HEK293 (cell line): Measurements from ENCODE around the gene CTDSP2.

ENCODE experiments used
- FEZF1 ChIP-seq: fragments of 450-650 bp; formaldehyde crosslinking; IDR thresholded peaks from 2 replicates; pipeline ENCODE4 v1.5.1; 2016; ENCODE audit warnings: missing biosample characterization, missing genetic modification characterization
- GLI2 ChIP-seq: fragments of 450-650 bp; formaldehyde crosslinking; IDR thresholded peaks from 2 replicates; pipeline ENCODE4; 2017; ENCODE audit warnings: missing biosample characterization, missing genetic modification characterization, low read depth, borderline replicate concordance
- HOXD13 ChIP-seq: sonication (generic); formaldehyde crosslinking; IDR thresholded peaks from 2 replicates; pipeline ENCODE4 v1.8.0; 2022; ENCODE audit warnings: missing genetic modification reagents, borderline replicate concordance
- KLF10 ChIP-seq: fragments of 450-650 bp; IDR thresholded peaks from 2 replicates; pipeline ENCODE4 v1.5.1; 2018; ENCODE audit warnings: missing biosample characterization, mild to moderate bottlenecking, missing genetic modification characterization
- TRIM28 ChIP-seq: IDR thresholded peaks from 2 replicates; pipeline ENCODE4 v1.6.1; 2011; ENCODE audit warnings: low read length, control low read depth, borderline replicate concordance
- ZBTB20 ChIP-seq: fragments of 450-650 bp; formaldehyde crosslinking; IDR thresholded peaks from 2 replicates; pipeline ENCODE4 v1.5.1; 2016; ENCODE audit warnings: missing biosample characterization, missing genetic modification characterization
- ZFHX2 ChIP-seq: fragments of 450-650 bp; formaldehyde crosslinking; conservative IDR thresholded peaks from 2 replicates; pipeline ENCODE4 v1.5.1; 2016; ENCODE audit warnings: missing biosample characterization, missing genetic modification characterization
- ZNF132 ChIP-seq: fragments of 450-650 bp; formaldehyde crosslinking; IDR thresholded peaks from 2 replicates; pipeline ENCODE4 v1.5.1; 2017; ENCODE audit warnings: missing biosample characterization, missing genetic modification characterization, borderline replicate concordance
- ZNF155 ChIP-seq: fragments of 450-650 bp; formaldehyde crosslinking; IDR thresholded peaks from 2 replicates; pipeline ENCODE4 v1.5.1; 2016; ENCODE audit warnings: missing biosample characterization, missing genetic modification characterization
- ZNF23 ChIP-seq: fragments of 450-650 bp; formaldehyde crosslinking; IDR thresholded peaks from 2 replicates; pipeline ENCODE4 v1.5.1; 2016; ENCODE audit warnings: missing biosample characterization, missing genetic modification characterization, borderline replicate concordance
- ZNF324 ChIP-seq: fragments of 450-650 bp; formaldehyde crosslinking; IDR thresholded peaks from 2 replicates; pipeline ENCODE4 v1.5.1; 2016; ENCODE audit warnings: missing biosample characterization, missing genetic modification characterization
- ZNF391 ChIP-seq: fragments of 450-650 bp; formaldehyde crosslinking; IDR thresholded peaks from 2 replicates; pipeline ENCODE4 v1.5.1; 2016; ENCODE audit warnings: low read depth, missing biosample characterization, missing genetic modification characterization, borderline replicate concordance
- ZNF514 ChIP-seq: fragments of 450-650 bp; formaldehyde crosslinking; IDR thresholded peaks from 2 replicates; pipeline ENCODE4 v1.5.1; 2016; ENCODE audit warnings: missing biosample characterization, missing genetic modification characterization
- ZNF623 ChIP-seq: fragments of 450-650 bp; formaldehyde crosslinking; IDR thresholded peaks from 2 replicates; pipeline ENCODE4 v1.5.1; 2016; ENCODE audit warnings: missing biosample characterization, missing genetic modification characterization
- ZNF626 ChIP-seq: fragments of 450-650 bp; sonication (Bioruptor Pico); formaldehyde crosslinking; IDR thresholded peaks from 2 replicates; pipeline ENCODE4 v1.5.1; 2018; ENCODE audit warnings: missing biosample characterization, missing genetic modification characterization, inconsistent platforms
- ZNF664 ChIP-seq: fragments of 450-650 bp; formaldehyde crosslinking; IDR thresholded peaks from 2 replicates; pipeline ENCODE4 v1.5.1; 2016; ENCODE audit warnings: missing biosample characterization, missing genetic modification characterization
- ZNF843 ChIP-seq: fragments of 450-650 bp; formaldehyde crosslinking; IDR thresholded peaks from 2 replicates; pipeline ENCODE4 v1.5.1; 2016; ENCODE audit warnings: missing biosample characterization, missing genetic modification characterization
- ZSCAN30 ChIP-seq: fragments of 450-650 bp; IDR thresholded peaks from 2 replicates; pipeline ENCODE4 v1.5.1; 2018; ENCODE audit warnings: missing biosample characterization, mild to moderate bottlenecking, missing genetic modification characterization, moderate library complexity
- TF ChIP-seq, protein P1 (sequence below): fragments of 450-650 bp; formaldehyde crosslinking; IDR thresholded peaks from 2 replicates; pipeline ENCODE4 v1.5.1; 2017; ENCODE audit warnings: missing biosample characterization, missing genetic modification characterization
- TF ChIP-seq, protein P2 (sequence below): fragments of 450-650 bp; formaldehyde crosslinking; IDR thresholded peaks from 2 replicates; pipeline ENCODE4 v1.5.1; 2017; ENCODE audit warnings: missing biosample characterization, missing genetic modification characterization
- TF ChIP-seq, protein P3 (sequence below): fragments of 450-650 bp; formaldehyde crosslinking; IDR thresholded peaks from 2 replicates; pipeline ENCODE4 v1.5.1; 2016; ENCODE audit warnings: missing biosample characterization, missing genetic modification characterization
- TF ChIP-seq, protein P4 (sequence below): fragments of 450-650 bp; formaldehyde crosslinking; IDR thresholded peaks from 2 replicates; pipeline ENCODE4 v1.5.1; 2016; ENCODE audit warnings: missing biosample characterization, missing genetic modification characterization
- TF ChIP-seq, protein P5 (sequence below): fragments of 450-650 bp; formaldehyde crosslinking; IDR thresholded peaks from 2 replicates; pipeline ENCODE4 v1.5.1; 2016; ENCODE audit warnings: missing biosample characterization, missing genetic modification characterization
- TF ChIP-seq, protein P6 (sequence below): fragments of 450-650 bp; formaldehyde crosslinking; IDR thresholded peaks from 2 replicates; pipeline ENCODE4 v1.5.1; 2016; ENCODE audit warnings: missing biosample characterization, missing genetic modification characterization
- TF ChIP-seq, protein P7 (sequence below): fragments of 450-650 bp; formaldehyde crosslinking; IDR thresholded peaks from 2 replicates; pipeline ENCODE4 v1.5.1; 2016; ENCODE audit warnings: missing biosample characterization, missing genetic modification characterization, borderline replicate concordance

The CTDSP2 gene

DNA sequence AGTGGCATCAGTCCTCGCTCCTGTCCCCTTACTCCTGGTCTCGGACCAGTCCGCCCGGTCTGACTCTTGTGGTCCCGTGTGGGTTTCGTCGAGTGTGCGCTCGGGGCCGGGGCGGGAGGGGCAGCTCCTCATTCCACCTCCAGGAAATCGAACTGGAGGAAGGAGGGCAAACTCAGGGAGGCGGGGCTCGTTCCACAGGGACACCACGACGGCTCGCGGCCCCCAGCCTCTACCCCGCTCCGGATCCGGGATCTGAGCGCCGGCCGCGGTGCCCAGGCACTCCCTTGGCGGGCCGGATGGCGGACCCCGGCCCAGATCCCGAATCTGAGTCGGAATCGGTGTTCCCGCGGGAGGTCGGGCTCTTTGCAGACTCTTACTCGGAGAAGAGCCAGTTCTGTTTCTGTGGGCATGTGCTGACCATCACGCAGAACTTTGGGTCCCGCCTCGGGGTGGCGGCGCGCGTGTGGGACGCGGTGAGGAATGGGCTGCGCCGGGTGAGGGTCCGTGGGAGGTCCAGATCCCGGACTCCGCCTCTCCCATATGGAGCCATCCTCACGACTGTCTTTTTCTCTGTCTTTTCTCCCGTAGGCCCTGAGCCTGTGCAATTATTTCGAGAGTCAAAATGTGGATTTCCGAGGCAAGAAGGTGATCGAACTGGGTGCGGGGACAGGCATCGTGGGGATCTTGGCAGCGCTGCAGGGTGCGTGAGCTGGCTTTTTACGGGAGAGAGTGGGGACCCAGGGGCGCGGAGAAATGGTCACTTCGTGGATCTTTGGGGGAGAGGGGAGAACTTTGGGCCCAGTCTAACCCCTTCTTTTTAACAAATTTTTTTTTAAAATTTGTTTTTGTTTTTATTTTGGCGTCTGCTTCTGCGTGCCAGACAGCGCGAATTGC, 73.9 kb downstream of the CTDSP2 start, which contains the start of gene EEF1AKMT3 (continued):
- TF ChIP-seq, protein P1, sequence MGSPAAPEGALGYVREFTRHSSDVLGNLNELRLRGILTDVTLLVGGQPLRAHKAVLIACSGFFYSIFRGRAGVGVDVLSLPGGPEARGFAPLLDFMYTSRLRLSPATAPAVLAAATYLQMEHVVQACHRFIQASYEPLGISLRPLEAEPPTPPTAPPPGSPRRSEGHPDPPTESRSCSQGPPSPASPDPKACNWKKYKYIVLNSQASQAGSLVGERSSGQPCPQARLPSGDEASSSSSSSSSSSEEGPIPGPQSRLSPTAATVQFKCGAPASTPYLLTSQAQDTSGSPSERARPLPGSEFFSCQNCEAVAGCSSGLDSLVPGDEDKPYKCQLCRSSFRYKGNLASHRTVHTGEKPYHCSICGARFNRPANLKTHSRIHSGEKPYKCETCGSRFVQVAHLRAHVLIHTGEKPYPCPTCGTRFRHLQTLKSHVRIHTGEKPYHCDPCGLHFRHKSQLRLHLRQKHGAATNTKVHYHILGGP: no peak
- TF ChIP-seq ZNF132 (tag by site-specific recombination): no peak
- no peak for TF ChIP-seq GLI2 (tag by site-specific recombination)
- no peak for TF ChIP-seq KLF10 (tag by site-specific recombination)
- no peak for TF ChIP-seq ZNF843
- no peak for TF ChIP-seq ZBTB20 (tag by site-specific recombination)
- TF ChIP-seq, protein P2, sequence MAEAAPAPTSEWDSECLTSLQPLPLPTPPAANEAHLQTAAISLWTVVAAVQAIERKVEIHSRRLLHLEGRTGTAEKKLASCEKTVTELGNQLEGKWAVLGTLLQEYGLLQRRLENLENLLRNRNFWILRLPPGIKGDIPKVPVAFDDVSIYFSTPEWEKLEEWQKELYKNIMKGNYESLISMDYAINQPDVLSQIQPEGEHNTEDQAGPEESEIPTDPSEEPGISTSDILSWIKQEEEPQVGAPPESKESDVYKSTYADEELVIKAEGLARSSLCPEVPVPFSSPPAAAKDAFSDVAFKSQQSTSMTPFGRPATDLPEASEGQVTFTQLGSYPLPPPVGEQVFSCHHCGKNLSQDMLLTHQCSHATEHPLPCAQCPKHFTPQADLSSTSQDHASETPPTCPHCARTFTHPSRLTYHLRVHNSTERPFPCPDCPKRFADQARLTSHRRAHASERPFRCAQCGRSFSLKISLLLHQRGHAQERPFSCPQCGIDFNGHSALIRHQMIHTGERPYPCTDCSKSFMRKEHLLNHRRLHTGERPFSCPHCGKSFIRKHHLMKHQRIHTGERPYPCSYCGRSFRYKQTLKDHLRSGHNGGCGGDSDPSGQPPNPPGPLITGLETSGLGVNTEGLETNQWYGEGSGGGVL (tag by site-specific recombination): peak; percentile 69
- TF ChIP-seq ZNF623 (tag by site-specific recombination): no peak
- TF ChIP-seq, protein P3, sequence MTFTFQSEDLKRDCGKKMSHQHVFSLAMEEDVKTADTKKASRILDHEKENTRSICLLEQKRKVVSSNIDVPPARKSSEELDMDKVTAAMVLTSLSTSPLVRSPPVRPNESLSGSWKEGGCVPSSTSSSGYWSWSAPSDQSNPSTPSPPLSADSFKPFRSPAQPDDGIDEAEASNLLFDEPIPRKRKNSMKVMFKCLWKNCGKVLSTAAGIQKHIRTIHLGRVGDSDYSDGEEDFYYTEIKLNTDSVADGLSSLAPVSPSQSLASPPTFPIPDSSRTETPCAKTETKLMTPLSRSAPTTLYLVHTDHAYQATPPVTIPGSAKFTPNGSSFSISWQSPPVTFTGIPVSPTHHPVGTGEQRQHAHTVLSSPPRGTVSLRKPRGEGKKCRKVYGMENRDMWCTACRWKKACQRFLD (tag by site-specific recombination): no peak
- TF ChIP-seq, protein P4, sequence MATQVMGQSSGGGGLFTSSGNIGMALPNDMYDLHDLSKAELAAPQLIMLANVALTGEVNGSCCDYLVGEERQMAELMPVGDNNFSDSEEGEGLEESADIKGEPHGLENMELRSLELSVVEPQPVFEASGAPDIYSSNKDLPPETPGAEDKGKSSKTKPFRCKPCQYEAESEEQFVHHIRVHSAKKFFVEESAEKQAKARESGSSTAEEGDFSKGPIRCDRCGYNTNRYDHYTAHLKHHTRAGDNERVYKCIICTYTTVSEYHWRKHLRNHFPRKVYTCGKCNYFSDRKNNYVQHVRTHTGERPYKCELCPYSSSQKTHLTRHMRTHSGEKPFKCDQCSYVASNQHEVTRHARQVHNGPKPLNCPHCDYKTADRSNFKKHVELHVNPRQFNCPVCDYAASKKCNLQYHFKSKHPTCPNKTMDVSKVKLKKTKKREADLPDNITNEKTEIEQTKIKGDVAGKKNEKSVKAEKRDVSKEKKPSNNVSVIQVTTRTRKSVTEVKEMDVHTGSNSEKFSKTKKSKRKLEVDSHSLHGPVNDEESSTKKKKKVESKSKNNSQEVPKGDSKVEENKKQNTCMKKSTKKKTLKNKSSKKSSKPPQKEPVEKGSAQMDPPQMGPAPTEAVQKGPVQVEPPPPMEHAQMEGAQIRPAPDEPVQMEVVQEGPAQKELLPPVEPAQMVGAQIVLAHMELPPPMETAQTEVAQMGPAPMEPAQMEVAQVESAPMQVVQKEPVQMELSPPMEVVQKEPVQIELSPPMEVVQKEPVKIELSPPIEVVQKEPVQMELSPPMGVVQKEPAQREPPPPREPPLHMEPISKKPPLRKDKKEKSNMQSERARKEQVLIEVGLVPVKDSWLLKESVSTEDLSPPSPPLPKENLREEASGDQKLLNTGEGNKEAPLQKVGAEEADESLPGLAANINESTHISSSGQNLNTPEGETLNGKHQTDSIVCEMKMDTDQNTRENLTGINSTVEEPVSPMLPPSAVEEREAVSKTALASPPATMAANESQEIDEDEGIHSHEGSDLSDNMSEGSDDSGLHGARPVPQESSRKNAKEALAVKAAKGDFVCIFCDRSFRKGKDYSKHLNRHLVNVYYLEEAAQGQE: no peak
- peak; percentile 55 for TF ChIP-seq ZFHX2 (tag by site-specific recombination)
- TF ChIP-seq, protein P5, sequence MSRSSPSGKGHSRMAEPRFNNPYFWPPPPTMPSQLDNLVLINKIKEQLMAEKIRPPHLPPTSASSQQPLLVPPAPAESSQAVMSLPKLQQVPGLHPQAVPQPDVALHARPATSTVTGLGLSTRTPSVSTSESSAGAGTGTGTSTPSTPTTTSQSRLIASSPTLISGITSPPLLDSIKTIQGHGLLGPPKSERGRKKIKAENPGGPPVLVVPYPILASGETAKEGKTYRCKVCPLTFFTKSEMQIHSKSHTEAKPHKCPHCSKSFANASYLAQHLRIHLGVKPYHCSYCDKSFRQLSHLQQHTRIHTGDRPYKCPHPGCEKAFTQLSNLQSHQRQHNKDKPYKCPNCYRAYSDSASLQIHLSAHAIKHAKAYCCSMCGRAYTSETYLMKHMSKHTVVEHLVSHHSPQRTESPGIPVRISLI: no peak
- no peak for TF ChIP-seq ZNF155 (tag by site-specific recombination)
- no peak for TF ChIP-seq ZNF626
- no peak for TF ChIP-seq TRIM28
- no peak for TF ChIP-seq ZSCAN30 (tag by site-specific recombination)
- no peak for TF ChIP-seq ZNF23 (tag by site-specific recombination)
- TF ChIP-seq HOXD13 (CRISPR knock-in tag): no peak
- TF ChIP-seq, protein P6, sequence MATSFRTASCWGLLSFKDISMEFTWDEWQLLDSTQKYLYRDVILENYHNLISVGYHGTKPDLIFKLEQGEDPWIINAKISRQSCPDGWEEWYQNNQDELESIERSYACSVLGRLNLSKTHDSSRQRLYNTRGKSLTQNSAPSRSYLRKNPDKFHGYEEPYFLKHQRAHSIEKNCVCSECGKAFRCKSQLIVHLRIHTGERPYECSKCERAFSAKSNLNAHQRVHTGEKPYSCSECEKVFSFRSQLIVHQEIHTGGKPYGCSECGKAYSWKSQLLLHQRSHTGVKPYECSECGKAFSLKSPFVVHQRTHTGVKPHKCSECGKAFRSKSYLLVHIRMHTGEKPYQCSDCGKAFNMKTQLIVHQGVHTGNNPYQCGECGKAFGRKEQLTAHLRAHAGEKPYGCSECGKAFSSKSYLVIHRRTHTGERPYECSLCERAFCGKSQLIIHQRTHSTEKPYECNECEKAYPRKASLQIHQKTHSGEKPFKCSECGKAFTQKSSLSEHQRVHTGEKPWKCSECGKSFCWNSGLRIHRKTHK (tag by site-specific recombination): no peak
- TF ChIP-seq ZNF664 (tag by site-specific recombination): no peak
- no peak for TF ChIP-seq ZNF391 (tag by site-specific recombination)
- 0 out of 2 replicates have a peak, but pooled peaks have one; percentile 10 for TF ChIP-seq FEZF1 (tag by site-specific recombination)
- TF ChIP-seq ZNF324: no peak
- TF ChIP-seq, protein P7, sequence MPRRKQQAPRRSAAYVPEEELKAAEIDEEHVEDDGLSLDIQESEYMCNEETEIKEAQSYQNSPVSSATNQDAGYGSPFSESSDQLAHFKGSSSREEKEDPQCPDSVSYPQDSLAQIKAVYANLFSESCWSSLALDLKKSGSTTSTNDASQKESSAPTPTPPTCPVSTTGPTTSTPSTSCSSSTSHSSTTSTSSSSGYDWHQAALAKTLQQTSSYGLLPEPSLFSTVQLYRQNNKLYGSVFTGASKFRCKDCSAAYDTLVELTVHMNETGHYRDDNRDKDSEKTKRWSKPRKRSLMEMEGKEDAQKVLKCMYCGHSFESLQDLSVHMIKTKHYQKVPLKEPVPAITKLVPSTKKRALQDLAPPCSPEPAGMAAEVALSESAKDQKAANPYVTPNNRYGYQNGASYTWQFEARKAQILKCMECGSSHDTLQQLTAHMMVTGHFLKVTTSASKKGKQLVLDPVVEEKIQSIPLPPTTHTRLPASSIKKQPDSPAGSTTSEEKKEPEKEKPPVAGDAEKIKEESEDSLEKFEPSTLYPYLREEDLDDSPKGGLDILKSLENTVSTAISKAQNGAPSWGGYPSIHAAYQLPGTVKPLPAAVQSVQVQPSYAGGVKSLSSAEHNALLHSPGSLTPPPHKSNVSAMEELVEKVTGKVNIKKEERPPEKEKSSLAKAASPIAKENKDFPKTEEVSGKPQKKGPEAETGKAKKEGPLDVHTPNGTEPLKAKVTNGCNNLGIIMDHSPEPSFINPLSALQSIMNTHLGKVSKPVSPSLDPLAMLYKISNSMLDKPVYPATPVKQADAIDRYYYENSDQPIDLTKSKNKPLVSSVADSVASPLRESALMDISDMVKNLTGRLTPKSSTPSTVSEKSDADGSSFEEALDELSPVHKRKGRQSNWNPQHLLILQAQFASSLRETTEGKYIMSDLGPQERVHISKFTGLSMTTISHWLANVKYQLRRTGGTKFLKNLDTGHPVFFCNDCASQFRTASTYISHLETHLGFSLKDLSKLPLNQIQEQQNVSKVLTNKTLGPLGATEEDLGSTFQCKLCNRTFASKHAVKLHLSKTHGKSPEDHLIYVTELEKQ (tag by site-specific recombination): no peak
- TF ChIP-seq ZNF514 (tag by site-specific recombination): no peak
